Epithelial cell of prostate (primary cell): ENCODE measurements around the gene WBP2.
A peak's percentile ranks its signal among the peaks of the same experiment; 100 is the strongest.

Experiments used
- DNase-seq: peaks from one replicate; pipeline ENCODE4 v3.0.0-alpha.2; 2011; ENCODE audit warnings: low read depth, low spot score
- H3K27ac ChIP-seq: fragments of 450-650 bp; 2 replicates; pipeline ENCODE4 v1.5.1; 2017; ENCODE audit warnings: mild to moderate bottlenecking

Gene WBP2

GRCh38 chr17:75832164-75832651 lies 22.9 kb downstream of the WBP2 start:
- DNase-seq, result no peak
- H3K27ac ChIP-seq, result peak overlapping the region; percentile 47

DNA sequence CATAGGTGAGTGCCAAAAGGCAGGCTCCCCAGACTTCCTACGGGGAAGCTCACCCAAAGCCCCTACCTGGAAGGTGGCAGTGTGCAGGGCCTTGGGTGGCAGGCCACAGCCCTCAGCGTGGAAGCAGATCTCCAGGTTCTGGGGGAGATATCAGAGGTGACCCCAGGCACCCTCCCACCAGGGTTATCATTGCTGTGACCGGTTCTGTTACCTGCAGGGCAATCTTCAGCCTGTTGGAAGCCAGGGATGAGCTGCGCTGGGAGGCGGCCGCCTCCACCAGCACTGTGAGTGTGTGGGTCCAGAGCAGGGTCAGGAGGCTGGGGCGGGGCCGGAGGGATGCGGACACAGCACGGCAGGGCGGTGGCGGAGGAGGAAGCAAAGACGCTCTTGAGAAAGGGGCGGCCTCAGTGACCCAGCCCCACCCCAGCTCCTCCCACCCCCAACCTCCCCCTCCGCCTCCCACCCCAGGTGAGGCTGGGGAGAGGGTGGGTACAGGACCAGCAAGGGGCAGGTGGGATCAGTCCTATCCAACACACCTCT lies 24.0 kb downstream of the WBP2 start:
- H3K27ac ChIP-seq, result no peak overlapping the region
- no peak for DNase-seq

DNA sequence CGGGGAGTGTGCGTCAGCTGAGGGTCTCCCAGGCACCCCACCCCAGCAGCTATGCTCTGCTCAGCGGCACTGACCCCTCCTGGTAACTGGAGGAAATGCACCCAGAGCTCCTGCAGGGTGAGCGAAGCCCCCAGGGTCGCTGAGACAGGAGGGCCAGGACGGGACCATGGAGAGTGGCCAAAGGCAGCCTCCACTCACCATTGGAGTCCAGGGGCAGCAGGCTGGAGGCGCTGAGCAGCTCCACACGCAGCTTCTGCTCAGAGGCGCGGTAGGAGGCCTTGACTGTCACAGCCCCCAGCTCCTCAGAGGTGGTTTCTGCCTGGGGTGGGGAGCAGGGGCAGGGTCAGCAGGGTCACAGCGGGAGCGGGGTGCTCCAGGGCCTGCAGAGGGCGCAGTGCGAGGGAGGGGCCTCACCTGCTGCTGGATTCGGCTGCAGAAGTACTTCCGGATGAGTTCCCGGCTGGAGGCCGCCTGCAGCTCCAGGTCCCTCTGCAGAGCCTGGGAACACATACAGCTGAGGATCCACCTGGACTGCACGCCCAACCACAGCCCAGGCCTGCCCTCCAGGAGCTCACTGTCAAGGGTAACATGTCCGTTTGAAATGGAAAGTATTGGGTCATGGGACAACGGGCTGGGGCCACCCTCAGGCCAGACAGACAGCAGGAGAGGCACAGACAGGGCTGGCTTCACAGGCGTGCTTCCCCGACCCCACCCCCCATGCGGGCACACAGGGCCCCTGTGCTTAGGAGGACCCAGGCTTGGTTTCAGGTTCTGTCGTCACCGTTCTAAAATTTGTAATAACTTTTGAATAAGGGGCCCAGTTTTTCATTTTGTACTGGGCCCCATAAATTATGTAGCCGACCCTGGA lies 24.7 kb downstream of the WBP2 start:
- no peak overlapping the region for H3K27ac ChIP-seq

GRCh38 chr17:75829747-75830146 lies 25.4 kb downstream of the WBP2 start:
- no peak for DNase-seq
- no peak overlapping the region for H3K27ac ChIP-seq

More for the DNA sequence above, 24.7 kb downstream of the WBP2 start:
- DNase-seq, result no peak

- DNase-seq, result no peak
- H3K27ac ChIP-seq, result no peak overlapping the region
Measured at GRCh38 chr17:75828741-75829140, 26.4 kb downstream of the WBP2 start.

- no peak for DNase-seq
- H3K27ac ChIP-seq, result no peak overlapping the region
Measured at GRCh38 chr17:75828076-75828400, 27.1 kb downstream of the WBP2 start.

- DNase-seq, result no peak
Measured at GRCh38 chr17:75827308-75828075, 27.6 kb downstream of the WBP2 start.

DNA sequence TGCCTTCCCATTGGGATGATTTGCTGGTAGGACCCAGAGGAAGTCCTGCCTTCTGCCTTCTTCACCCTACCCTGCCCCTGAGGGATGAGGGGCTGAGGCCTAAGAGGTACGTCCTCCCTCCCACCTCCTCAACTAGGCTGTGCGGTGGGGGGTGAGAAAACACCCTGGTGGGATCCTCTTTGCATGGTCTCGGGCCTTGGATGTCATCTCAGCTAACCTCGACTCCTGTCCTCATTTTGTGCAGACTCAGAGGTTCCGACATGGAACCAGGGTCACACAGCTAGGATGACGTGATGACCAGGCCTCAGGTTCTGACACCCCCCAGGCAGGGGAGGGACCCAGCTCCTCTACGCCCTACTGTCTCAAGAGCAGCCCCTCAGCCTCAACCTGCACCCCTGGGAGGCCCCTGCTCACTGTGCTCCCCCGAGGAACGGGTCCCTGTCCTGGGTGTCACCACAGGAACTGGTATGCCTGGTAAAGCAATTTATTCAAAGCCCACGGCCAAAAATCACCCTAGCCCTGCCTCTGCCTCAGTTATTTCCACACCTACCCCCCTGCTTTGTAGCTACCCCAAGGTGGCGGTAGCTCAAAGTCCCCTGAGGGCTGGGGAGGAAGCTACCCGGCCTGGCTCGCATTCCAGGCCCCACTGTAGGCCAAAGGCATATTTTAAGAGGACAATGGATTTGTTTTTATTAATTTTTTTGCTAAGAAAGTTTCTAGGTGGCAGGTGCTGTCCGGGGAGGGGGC lies 28.4 kb downstream of the WBP2 start:
- DNase-seq, result no peak
- no peak overlapping the region for H3K27ac ChIP-seq

More at GRCh38 chr17:75827308-75828075, 27.6 kb downstream of the WBP2 start:
- H3K27ac ChIP-seq, result no peak overlapping the region

DNA sequence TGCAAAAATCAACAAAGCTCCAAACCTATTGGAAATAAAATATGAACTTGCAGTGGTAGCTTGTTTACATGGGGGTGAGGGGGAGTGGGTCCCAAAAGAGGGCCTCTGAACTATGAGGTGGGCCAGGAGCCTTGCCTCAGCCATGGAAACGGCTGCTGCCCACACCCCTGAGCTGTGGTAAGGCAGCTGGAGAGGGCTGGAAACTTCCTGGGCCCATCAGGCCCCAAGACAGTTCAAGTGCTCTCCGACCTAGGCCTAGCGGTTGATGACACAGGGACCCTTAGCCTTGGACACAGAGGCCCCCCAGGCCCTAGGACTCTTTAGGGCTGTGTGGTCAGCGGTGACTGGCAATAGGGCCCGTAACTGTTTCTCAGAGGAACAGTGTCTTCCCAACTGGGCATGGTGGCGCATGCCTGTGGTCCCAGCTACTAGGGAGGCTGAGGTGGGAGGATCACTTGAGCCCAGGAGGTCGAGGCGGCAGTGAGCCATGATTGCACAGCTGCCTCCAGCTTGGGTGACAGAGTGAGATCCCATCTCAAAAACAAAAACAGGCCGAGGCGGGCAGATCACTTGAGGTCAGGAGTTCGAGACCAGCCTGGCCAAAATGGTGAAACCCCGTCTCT lies 29.3 kb downstream of the WBP2 start:
- no peak for DNase-seq
- H3K27ac ChIP-seq, result no peak overlapping the region

- DNase-seq, result no peak
- H3K27ac ChIP-seq, result no peak overlapping the region
Measured at GRCh38 chr17:75825149-75825552, 30.0 kb downstream of the WBP2 start.

GRCh38 chr17:75824666-75825065 lies 30.5 kb downstream of the WBP2 start:
- no peak for DNase-seq
- H3K27ac ChIP-seq, result no peak overlapping the region

GRCh38 chr17:75824050-75824552 lies 31.0 kb downstream of the WBP2 start:
- no peak overlapping the region for H3K27ac ChIP-seq
- no peak for DNase-seq

- no peak overlapping the region for H3K27ac ChIP-seq
- DNase-seq, result no peak
Measured at GRCh38 chr17:75823257-75824041, 31.7 kb downstream of the WBP2 start.

- no peak for DNase-seq
- H3K27ac ChIP-seq, result no peak overlapping the region
Measured at GRCh38 chr17:75822800-75823166, 32.4 kb downstream of the WBP2 start.

- DNase-seq, result no peak
- no peak overlapping the region for H3K27ac ChIP-seq
Measured at GRCh38 chr17:75822119-75822799, 32.9 kb downstream of the WBP2 start.

DNA sequence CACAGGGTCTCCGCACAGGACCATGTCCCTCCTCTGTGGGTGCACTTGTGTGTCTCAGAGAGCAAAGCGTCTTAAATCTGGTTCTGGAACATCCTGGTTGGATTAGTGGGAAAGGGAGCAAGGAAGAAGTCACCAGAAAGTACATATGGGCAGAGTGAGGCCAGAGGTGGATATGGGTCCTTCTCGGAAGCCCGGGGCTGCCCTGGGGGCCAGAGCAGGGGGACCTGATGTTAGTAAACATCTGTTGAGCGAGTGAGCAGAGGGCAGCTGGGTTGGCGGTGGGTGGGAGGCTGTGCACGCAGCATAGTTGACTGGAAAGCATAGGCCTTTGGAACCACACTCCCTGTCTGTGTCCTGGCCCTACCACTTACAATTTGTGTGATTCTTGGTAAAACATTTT lies 33.6 kb downstream of the WBP2 start:
- H3K27ac ChIP-seq, result no peak overlapping the region

DNA sequence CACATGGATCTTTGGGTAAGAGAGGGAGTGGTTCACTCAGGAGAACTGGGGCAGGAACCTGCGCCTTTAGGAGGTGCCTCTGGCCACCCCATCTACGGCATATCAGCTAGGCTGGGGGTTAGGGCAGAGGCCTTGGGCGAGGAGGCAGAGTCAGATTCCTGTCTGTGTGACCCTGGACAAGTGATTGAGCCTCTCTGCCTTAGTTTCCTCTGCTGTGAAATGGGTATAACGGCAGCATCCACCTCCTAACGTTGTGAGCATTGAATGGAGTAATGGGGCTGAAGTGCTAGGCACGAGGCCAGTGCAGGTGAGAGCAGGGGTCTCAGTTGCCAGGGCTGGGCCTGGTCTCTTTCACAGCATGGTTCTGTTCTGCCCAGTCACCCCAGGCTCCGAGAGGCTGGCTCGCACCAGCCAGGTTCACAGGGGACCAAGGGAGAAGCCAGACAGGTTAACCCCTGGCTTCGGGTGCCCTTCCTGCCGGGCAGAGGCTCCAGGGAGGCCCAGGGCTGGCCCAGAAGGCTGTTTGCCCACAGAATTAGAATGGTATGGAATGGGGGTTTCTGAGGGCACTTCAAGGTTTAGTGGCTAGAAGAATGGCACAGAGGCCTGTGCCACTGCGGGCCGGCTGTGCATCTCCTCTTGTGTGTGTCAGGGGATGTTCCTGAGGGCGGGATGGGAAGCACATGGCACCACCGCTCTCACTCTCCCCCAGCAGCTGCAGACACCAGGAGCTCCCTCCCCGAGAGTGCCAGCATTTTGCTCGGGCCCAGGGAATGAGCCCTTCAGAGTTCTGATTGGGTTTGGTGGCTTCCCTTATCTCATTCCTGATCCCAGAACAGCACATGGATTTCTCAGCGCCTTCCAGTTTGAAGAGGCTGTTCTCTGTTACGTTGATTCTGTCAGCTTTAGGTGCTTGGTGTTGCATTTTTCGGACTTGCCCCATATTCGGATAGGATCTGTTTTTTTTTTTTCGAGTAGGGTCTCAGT lies 34.7 kb downstream of the WBP2 start:
- DNase-seq, result no peak
- no peak overlapping the region for H3K27ac ChIP-seq

More for the DNA sequence above, 33.6 kb downstream of the WBP2 start:
- DNase-seq, result no peak
